ENCODE measurements around the gene CAV3.
"Not testable (repeated sequence)": the region's sequence is repeated elsewhere in the genome, so short reads cannot be mapped to it uniquely, and the experiment has no call there.

Gene CAV3

DNA sequence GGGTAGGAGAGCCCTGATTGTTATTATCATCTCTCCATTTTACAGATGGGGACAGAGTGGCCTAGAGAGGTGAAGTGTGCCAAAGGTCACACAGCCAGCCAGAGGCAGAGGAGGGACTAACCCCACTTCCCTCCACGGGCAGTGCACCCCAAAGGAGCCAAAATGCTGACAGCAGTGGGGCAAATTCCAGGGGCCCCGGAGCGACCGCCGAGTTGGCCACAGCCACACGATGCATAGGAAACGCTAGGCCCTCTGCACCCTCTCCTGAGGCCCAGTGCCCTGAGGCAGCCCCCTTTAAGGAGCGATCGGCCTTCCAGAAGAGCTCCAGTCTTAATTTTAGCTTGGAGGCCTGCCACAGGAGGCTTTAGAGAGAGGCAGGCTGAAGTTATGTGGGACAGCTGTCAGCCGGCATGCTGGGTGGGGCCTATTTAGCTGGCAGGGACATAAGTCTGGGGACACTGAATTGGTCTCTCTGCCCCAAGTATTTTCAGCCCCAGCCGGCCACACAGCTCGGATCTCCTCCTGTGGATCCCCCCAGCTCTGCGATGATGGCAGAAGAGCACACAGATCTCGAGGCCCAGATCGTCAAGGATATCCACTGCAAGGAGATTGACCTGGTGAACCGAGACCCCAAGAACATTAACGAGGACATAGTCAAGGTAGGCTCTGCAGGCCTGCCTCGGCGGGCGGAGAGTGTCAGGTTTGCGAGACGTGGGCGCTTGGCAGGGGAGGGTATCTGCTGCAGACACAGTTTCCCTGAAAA lies at the start of gene CAV3:
Gene CAV3 (plus strand): TSS at position 471 of the 763 bp plus-strand sequence. CDS start 75 bp downstream, at position 546.
- DNase-seq = no peak

DNA sequence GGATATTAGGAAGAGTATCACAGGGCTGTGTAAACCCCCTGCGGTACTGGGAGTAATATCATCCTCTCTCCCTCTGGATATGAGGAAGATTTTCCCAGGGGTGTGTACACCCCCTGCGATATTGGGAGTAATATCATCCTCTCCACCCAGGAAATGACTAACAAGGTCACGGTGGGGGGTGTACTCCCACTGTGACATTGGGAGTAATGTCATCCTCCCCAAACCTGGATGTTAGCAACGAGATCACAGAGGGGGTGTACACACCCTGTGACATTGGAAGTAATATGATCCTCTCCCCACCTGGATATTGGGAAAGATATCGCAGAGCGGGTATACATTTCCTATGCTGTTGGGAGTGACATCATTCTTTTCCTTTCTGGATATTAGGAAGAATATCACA lies 48.6 kb upstream of the CAV3 start:
- DNase-seq = not testable (repeated sequence)

DNA sequence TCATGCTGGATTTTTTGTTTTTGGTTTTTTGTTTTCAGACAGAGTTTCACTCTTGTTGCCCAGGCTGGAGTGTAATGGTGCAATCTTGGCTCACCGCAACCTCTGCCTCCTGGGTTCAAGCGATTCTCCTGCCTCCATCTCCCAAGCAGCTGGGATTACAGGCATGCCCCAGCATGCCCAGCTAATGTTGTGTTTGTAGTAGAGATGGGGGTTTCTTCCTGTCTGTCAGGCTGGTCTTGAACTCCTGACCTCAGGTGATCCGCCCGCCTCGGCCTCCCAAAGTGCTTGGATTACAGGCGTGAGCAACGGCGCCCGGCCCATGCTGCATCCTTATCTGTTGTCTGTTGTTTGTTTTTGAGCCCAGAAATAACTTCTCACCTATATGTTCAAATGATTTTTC lies 42.3 kb upstream of the CAV3 start:
- not testable (repeated sequence) for DNase-seq

DNA sequence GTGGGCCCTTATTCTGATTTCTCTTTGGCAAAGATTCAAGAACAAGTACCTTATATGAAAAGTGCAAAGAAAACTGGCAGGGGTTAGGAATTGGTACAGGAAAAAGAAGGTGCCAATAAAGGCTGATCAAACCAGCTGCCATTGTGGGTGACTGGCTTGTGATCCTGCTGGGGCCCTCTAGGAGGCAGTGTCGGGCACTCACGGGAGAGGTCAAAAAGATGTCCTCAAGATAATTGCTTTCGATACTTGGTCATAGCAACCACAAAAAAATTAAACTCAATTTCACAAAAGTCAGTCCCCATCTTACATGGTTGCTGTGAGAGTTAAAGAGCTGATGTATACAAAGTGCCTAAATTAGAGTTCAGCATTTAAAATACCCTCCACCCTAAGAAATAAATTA lies 31.0 kb upstream of the CAV3 start:
- DNase-seq = no peak

DNA sequence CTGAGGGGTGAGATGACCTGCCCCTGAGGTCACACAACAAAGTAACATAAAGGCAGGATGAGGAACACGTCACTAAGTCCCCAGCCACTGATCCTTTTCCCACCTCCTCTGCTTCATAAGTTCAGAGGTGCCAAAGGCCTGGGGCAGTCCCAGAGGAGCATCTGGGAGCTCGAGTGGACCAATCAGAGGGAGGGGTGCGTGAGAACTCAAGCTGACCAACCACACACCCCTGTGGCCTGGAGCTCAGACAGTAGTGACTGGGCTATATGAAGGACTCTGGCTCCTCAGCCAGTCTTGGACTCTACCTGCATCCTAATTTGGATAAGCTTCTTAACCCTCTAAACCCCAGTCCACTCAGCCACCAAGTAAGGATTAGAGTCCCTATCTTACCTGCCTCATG lies 28.0 kb upstream of the CAV3 start:
- DNase-seq = no peak

DNA sequence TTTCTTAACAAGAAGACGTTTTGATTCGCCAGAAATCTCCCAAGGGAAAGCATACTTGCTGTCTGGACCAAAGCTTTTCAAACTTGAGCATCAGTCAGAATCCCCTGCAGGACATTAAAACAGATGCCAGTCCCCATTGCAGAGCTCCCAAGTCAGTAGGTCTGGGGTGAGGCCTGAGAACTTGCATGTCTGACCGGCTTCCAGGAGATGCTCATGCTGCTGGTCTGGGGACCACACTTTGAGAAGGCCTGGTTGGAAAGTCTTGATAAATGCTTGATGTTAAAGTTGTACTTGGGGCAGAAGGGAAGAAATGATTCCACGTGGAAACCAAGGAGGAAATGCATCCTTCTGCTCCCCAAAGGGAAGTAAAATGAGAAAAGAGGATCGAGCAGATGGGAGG lies 24.3 kb upstream of the CAV3 start:
- no peak for DNase-seq

DNA sequence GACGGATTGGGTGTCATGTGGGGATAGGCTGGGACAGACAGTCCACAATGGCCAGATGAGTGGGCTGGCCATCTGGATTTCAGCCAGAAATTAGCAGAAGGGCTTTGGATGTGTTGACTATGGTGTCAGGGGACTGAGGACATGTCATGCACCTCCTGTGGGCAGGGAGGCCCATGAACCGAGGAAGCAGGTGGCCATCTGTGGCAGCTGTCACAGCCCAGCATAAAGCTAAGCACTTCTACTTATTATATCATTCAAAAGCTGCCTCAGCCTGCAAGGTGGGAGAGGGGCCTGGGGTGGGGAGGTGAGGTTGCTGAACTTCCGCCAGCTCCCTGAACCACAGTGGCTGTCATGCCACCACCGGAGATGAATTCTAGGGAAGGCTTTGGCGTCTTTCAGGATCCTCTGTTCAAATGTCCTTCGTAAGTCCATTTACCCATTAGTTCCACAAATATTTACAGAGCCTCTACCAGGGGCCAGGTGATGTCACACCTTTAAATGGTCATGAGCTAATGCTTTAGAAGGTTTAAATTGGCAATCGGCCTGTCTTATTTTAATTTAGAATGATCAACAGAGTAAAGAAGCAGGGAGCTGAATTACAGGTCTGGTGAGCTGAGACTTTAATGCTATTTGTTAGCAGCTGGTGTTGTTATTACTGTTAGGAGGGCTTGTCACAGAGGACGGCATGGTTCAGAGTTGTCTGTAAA lies 23.6 kb upstream of the CAV3 start:
- no peak for DNase-seq

DNA sequence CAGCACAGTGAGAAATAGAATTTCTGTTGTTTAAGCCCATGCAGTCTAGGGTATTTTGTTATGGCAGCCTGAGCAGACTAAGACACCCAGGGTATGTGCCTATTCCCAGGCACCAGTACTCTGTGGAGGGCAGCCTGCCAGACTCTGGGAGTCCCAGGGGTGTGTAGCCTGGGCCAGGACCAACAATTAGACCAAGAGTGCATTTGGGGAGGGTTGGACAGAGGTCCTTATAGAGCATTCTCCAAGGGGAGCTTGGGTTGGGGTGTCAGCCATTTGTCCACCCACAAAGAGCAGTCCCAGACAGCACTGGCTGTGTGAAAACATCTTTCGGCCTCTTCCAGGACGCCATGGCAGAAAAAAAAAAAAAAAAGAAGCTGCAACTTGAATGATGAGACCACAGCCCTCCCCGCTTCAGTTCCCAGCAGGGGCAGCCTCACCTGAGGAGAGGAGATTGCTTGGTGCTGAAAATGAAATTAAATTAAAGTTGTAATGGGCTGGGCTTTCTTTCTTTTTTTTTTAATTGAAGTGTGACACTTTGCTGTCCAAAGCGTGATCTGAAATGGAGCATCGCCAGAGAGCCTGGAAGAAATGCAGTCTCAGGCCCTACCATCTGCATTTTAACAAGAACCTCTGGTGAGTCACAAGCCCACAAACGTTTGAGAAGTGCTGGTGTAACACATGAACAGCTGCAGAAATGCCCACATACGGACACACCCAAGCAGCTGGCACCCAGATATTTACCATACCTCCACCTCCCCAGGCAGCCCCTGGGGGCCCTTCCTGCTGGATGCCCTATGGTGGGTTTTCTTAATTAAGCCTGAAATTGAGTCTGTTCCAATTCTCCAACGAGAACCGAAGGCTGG lies 21.3 kb upstream of the CAV3 start:
- no peak for DNase-seq

DNA sequence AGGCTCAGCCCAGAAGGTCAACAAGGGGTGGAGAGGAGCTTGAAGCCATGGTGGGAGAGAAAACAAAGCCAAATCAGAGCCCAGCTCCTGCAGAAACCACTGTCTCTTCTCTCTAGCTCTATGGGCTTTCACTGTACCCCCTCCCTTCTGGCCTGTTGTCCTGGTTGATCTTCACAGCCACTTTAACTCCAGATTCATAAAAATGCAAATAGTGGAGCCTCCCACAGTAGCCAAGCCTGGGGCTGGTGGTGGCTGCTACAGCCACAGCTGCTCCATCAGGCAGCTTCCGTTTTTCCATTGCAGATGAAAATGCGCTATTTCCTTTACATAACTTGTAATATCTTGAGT lies 20.7 kb upstream of the CAV3 start:
- no peak for DNase-seq

DNA sequence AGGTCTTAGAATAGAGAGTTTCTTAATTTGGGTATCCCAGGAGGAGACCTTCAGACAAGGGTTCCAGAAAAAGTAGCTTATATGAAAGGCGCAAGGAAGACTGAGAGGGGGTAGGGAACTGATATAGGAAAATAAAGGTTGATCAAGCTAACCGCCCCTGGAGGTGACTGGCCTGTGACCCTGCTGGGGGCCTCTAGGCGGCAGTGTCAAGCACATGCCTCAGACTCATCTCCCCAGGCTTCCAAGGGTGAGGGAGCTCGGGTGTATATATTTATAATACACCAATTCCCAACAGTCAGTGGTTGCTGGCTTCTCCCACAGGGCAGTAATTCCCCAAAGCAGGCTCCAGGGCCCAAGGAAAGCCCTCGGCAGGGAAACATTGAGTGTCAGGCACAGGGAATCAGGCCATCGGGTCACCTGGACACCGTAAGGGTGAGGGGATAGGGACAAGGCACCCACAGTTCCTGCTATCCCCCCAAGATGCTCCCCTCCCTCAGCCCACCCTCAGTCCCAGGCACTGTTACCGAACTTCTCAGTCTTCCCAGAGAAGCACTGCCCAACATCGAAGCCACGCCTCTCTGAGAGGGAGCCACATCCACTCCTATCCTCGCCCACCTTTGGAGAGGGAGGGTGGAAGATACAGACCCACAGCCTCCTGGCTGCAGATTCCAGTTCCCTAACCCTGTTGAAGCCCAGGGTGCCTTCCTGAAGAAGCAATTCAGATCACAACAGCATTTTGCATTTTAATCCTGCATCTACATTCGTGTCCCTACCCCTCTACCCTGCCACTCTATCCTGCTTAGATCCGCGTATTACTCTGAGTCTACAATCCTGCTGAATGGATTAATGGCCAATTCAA lies 19.5 kb upstream of the CAV3 start:
- no peak for DNase-seq

DNA sequence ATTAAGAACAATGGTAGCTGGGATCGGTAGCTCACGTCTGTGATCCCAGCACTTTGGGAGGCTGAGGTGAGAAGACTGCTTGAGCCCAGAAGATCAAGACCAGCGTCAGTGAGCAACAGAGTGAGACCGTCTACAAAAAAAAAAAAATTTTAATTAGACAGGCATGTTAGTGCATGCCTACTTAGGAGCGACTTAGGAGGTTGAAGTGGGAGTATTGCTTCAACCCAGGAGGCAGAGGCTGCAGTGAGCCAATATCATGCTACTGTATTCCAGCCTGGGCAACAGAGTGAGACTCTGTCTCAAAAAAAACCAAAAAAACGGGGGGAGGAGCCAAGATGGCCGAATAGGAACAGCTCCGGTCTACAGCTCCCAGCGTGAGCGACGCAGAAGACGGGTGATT lies 17.8 kb upstream of the CAV3 start:
- DNase-seq = not testable (repeated sequence)

DNA sequence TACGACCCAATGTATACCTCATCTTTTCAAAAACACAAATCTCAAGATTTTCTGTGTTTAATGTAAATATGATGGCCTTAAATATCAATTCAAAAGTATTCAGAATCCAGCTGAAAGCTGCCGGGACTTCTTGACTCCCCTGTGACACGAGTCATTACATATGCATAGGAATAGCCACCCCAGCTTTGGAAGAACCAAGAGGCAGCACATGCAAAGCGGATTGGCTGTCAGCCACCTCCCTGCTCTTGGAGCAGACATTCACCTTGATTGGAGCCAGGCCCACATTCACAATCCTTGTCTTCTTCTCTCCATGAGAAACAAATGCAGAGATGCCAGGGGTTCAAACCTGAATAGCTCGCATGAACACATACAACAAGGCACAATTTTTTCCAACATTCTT lies 10.8 kb upstream of the CAV3 start:
- DNase-seq = no peak

DNA sequence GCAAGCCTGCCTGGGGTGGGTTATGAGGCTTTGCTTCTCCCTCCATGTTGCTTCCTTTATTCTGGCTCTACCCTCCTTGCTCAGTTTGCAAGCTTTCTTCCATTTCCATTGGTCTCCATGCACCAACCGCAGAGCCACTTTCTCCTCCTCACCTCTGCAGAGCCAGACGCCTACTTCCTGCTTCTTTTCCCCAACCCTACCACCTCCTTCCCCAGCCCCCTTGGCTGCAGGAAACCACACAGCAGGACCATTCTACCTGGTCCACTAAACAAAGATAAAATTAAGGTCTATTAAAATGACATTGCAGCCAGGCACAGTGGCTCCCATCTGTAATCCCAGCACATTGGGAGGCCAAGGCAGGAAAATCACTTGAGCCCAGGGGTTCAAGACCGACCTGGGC lies 10.0 kb upstream of the CAV3 start:
- DNase-seq = no peak

DNA sequence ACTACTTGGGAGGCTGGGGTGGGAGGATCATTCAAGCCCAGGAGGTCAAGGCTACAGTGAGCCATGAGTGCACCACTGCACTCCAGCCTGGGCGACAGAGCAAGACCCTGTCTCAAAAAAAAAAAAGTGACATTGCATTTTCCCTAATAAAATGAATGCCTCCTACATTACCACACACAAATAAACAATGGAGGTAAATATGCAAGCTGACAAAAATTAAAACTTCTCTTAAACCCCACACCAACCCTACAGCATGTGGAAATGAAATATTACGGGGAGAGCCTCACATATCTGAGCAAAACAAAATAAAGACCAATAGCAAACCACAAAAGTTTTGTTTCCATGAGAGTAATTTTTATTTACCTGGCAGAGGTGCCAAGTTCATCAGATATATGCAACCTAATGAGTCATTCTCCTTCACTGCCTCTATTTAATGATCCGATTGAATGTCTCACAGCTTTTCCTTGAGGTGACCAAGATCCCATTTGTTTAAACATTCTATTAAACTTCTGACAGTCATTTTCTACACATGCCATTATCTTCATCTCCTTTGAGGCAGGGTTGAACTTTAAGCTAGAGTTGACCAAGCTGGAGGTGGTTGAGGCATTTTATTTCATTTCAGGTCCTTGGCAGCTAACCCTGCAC lies 9.4 kb upstream of the CAV3 start:
- DNase-seq = no peak

DNA sequence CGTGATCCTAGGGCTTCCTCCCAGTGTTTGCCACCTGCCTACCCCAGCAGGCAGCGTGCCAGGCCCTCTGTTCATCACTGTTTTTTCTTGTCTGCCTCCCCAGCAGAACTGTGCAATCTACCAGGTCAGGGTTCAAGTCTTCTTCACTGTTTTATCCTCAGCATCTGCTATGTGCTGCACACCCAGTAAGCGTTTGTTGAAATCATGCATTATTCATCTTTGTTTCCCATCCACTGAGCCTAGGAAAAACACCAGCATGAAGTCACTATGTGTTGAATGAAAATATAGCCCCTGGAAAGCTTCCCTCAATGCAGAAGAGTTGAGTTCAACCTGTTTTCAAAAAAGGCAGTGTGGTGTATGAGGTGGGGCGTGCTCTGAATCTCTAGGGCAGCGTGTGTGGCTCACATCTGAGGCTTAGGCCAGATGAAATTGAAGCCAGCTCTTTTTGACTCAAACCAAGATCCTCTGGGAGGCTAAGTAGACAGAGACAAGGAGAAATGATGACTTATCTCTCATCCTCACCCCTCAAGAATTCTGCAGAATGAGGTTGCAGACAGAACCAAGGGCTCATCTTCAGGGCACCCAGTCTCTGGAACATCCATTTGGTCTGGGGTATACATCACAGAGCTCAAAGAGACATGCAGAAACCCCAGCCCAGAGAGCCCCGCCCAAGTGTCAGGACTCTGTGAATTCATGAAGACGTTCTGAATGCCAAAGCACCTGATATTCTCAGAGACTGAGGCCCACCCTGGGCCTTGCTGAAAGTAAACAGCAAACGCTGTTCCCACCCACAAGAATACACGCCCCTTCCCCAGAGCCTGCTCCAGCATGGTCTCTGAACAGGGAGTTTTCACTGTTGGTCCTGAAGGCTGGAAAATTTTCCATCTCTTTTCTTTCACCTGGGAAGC lies 5.7 kb upstream of the CAV3 start:
- no peak for DNase-seq

DNA sequence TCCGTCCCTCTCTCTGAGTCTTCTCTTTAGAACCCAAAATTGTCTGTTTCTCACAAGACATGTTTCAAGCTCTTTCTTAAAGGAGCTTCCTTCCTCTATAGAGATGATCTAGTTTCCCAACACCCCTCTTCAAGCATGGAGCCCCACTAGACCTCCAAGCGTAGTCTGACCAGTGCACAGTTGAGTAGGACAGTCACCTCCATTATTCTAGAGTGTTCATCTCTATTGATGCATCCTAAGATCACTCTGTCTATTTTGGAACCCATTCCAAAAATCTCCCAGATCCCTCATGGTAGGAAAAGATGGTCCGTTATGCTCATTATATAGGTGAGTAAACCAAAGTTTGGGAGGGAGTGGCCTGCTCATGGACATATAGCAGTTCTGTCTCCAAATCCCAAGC lies 4.1 kb upstream of the CAV3 start:
- no peak for DNase-seq

DNA sequence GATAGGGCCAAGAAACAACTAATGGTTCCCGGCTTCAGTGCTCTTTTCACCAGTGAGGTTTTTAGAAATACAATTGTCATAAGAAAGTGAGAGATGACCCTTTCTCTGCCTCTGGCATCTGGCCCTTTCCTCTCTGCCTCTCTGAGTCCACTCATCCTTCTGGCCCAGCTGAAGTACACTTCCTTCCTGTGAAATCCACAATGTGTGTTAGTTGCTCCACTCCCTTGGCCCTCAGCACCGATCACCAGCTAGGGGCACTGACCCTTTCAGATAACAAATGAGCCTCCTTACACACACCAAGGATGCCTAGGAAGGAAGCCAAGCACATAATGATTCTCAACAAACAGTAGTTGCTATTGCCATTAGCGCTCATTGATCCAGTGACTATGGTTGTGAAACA lies 2.9 kb upstream of the CAV3 start:
- no peak for DNase-seq

DNA sequence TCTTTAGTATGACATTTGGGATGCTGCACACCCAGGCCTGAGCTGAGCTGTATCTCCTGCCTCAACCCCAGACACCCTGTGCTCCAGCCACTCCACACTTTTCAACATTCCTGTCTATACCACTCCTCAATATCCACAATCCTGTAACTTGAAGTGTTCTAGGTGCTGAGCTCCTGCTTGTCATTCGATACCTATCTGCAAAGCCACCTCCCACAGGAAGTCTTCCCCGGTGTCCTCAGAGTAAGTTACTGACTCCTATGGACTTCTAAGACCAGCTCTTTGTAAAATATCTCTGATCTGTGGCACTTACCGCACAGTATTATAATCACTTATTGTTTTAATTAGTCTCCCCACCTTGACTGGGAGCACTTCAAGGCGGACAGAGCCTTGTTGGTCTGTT lies 1.2 kb upstream of the CAV3 start:
- no peak for DNase-seq

DNA sequence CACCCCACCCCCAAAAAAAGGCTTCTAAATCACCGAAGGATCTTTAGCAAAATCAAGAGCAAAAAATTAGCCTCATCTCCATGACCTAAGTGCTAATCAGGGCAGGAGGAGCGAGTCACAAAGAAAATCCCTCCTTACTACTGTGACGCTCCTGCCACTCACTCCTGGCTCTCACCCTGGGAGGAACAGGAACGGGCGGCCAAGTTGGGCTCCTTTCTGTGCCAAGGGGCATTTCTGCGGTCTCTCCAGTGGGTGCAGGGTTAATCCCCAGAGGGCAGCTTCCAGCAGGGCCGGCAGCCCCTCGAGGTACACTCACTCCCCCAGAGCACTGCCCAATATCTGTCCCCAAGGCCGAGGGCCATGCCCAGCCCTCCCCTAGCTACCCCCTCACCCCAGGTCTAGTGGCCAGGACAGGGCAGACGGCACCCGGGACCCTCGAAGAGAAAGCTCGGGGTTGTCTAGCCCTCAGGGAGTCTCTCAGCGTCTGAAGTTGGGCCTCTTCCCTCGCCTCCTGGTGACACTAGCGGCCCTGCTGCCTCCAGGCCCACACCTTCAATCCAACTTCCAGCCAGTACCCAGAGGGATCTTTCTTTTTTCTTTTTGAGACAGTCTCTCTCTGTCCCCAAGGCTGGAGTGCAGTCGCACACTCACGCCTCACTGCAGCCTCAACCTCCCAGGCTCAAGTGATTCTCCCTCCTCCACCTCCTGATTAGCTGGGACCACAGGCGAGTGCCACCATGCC lies 706 bp downstream of the CAV3 start:
- no peak for DNase-seq

DNA sequence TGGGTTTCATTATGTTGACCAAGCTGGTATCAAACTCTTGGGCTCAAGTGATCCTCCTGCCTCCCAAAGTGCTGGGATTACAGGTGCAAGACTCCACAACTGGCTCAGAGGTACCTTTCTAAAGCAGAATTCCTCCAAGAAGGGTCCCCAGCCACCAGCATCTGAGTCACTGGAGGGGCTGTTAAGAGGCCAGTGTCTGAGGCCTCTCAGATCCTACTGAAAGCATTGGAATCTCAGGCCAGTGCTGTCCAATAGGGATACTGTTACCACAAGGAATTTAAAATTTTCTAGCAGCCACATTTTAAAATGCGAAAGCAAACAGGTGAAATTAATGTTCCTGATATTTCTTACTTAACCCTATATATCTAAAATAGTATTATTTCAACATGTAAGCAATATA lies 1.3 kb downstream of the CAV3 start:
- DNase-seq = no peak

All from activated CD4-positive, alpha-beta T cell treated with anti-CD3 and anti-CD28 coated beads, Interleukin-2, amount 50 U/mL, for 1 hour (primary cell).